Smooth muscle cell (in vitro differentiated cells): Measurements from ENCODE around the gene UBXN11. TPM values are rescaled to one million over a fixed set of nuclear protein-coding genes. Genes with fewer than 3 reads are reported as not detected.
A peak's percentile ranks its signal among the peaks of the same experiment; 100 is the strongest.

Source experiments
- DNase-seq: peaks from one replicate; lab custom pipeline; 2025; ENCODE audit not compliant: unreplicated experiment; lab: John Stamatoyannopoulos, UW
- H2AFZ ChIP-seq: fragments of 200-600 bp; sonication (generic); 2 replicates; pipeline ENCODE4 v1.6.0; 2016; ENCODE audit warnings: antibody characterized with exemption, low read depth, mild to moderate bottlenecking
- H3F3A ChIP-seq: fragments of 200-600 bp; sonication (generic); 2 replicates; pipeline ENCODE4 v1.6.0; 2017; ENCODE audit warnings: antibody characterized with exemption, low read depth
- H3K27ac ChIP-seq: fragments of 200-600 bp; sonication (generic); 2 replicates; pipeline ENCODE4 v1.5.1; 2016; ENCODE audit warnings: low read depth, mild to moderate bottlenecking
- H3K27me3 ChIP-seq: fragments of 200-600 bp; sonication (generic); 2 replicates; pipeline ENCODE4 v1.6.1; 2016; ENCODE audit warnings: low read depth, mild to moderate bottlenecking
- H3K36me3 ChIP-seq: fragments of 200-600 bp; sonication (generic); 2 replicates; pipeline ENCODE4 v1.5.1; 2016; ENCODE audit warnings: low read depth
- H3K4me1 ChIP-seq: fragments of 200-600 bp; sonication (generic); 2 replicates; pipeline ENCODE4 v1.5.1; 2016; ENCODE audit warnings: low read depth
- H3K4me2 ChIP-seq: fragments of 200-600 bp; sonication (generic); 2 replicates; pipeline ENCODE4 v1.6.0; 2016; ENCODE audit warnings: mild to moderate bottlenecking
- H3K4me3 ChIP-seq: fragments of 200-600 bp; sonication (generic); 2 replicates; pipeline ENCODE4 v1.5.1; 2016; ENCODE audit warnings: mild to moderate bottlenecking
- H3K79me2 ChIP-seq: fragments of 200-600 bp; sonication (generic); 2 replicates; pipeline ENCODE4 v1.6.0; 2016; ENCODE audit warnings: low read depth, mild to moderate bottlenecking
- H3K9ac ChIP-seq: fragments of 200-600 bp; sonication (generic); 2 replicates; pipeline ENCODE4 v1.6.0; 2016; ENCODE audit warnings: low read depth
- H3K9me3 ChIP-seq: fragments of 200-600 bp; sonication (generic); replicated peaks from 2 replicates; pipeline ENCODE4 v1.5.1; 2016; ENCODE audit warnings: low read depth
- H4K20me1 ChIP-seq: fragments of 200-600 bp; sonication (generic); 2 replicates; pipeline ENCODE4 v1.6.0; 2016; ENCODE audit warnings: low read depth
- WGBS: methylation state at CpG from one replicate; pipeline ENCODE4 v1.1.7; 2016; ENCODE audit warnings: low lambda C conversion rate; 5-methylcytosine and 5-hydroxymethylcytosine counted together
- polyA plus RNA-seq: library from polyadenylated mRNA; unstranded; fragments of >200 nt; fragmentation: Nextera tagmentation; extraction: Ambion mirVana; gene quantifications from 2 replicates; pipeline ENCODE4 v1.2.1, GENCODE V29; 2016
- total RNA-seq: library from RNA; depleted of rRNA; stranded (reverse); fragments of >200 nt; gene quantifications from 2 replicates; pipeline ENCODE4 v1.2.3, GENCODE V29; 2014
- TF ChIP-seq, protein P1 (sequence below): fragments of 200-600 bp; sonication (generic); IDR thresholded peaks from 2 replicates; pipeline ENCODE4 v1.5.1; 2017; ENCODE audit warnings: borderline replicate concordance, mild to moderate bottlenecking, antibody characterized with exemption; ENCODE audit not compliant: insufficient read depth, poor library complexity, severe bottlenecking

The UBXN11 gene
- total and polyA plus RNA-seq, 2 experiments from 2014 or later = 3.3 to 17.7 TPM

DNA sequence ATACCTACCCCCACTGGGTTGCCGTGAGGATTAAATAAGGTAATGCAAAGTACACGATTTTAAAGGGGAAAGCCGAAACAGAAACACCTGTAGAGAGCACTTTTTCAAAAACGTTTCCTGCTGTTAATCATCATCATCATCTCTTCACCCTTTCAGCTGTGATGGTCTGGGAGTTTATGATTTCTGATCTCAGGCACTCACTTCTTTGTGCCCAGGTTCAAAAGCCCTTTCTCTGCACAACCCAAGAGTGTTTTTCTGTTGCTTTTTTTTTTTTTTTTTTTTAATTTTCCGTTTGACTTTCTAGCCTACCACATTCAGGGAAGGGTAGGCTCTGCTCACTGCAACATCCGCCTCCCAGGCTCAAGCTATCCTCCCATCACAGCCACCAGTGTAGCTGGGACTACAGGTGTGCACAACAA is 936 bp upstream of the UBXN11 start:
- H3K4me3 ChIP-seq = peak overlapping the region; percentile 91
- H3K9me3 ChIP-seq = no peaks in the 10 kb centered on the region
- peak overlapping the region; percentile 99 for H3K4me2 ChIP-seq
- H3K27me3 ChIP-seq = no peaks in the 10 kb centered on the region
- no peak for DNase-seq
- H2AFZ ChIP-seq = peak overlapping the region; percentile 70
- H4K20me1 ChIP-seq = no peaks in the 10 kb centered on the region
- H3F3A ChIP-seq = no peaks in the 10 kb centered on the region
- 74% methylated on average over 6 of the region's 6 CpGs for WGBS
- no peaks in the 10 kb centered on the region for H3K79me2 ChIP-seq
- H3K27ac ChIP-seq = no peak overlapping the region
- no peaks in the 10 kb centered on the region for H3K36me3 ChIP-seq
- TF ChIP-seq, protein P1, sequence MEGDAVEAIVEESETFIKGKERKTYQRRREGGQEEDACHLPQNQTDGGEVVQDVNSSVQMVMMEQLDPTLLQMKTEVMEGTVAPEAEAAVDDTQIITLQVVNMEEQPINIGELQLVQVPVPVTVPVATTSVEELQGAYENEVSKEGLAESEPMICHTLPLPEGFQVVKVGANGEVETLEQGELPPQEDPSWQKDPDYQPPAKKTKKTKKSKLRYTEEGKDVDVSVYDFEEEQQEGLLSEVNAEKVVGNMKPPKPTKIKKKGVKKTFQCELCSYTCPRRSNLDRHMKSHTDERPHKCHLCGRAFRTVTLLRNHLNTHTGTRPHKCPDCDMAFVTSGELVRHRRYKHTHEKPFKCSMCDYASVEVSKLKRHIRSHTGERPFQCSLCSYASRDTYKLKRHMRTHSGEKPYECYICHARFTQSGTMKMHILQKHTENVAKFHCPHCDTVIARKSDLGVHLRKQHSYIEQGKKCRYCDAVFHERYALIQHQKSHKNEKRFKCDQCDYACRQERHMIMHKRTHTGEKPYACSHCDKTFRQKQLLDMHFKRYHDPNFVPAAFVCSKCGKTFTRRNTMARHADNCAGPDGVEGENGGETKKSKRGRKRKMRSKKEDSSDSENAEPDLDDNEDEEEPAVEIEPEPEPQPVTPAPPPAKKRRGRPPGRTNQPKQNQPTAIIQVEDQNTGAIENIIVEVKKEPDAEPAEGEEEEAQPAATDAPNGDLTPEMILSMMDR = no peak
- no peak overlapping the region for H3K9ac ChIP-seq
- H3K4me1 ChIP-seq = peaks cover 10% of the 10 kb centered on the region

DNA sequence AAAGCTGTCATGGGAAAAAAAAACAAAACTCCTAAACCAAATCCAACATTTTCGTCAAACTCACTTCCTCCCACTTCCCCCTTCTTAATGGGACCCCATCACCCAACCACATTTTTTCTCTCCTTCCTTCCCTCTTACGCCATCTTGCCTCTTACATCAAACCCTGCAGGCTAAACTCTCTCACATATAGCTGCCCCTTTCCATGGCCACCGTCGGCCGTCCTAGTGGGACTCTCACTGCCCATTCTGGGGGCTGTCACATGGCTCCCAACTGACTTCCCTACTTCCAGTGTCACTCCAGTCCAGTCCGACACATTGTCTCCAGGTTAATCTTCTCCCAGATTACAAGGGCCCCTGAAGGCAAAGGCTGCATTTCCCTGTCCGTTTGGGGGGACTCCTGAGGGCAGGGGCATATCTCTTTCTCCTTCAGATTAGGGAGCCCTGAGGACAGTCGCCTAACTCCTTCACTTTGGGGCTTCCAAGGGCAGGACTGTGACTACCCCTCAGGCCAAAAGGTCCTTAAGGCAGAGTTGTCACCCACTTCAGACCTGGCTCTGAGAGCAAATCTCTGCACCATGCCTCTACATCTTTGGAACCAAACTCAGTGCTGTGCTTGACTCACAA is 658 bp downstream of the UBXN11 start:
- peak overlapping the region; percentile 99 for H2AFZ ChIP-seq
- peak overlapping the region; percentile 91 for H3K4me3 ChIP-seq
- no peaks in the 10 kb centered on the region for H3K27me3 ChIP-seq
- WGBS = 53% methylated on average over 8 of the region's 8 CpGs
- no peaks in the 10 kb centered on the region for H3K79me2 ChIP-seq
- H3K9me3 ChIP-seq = no peaks in the 10 kb centered on the region
- H3K4me2 ChIP-seq = peak overlapping the region; percentile 99
- DNase-seq = no peak
- peak overlapping the region; percentile 95 for H3K9ac ChIP-seq
- no peaks in the 10 kb centered on the region for H3F3A ChIP-seq
- H3K27ac ChIP-seq = peak overlapping the region; percentile 65
- TF ChIP-seq, protein P1 = no peak
- H3K4me1 ChIP-seq = peaks cover 10% of the 10 kb centered on the region
- H3K36me3 ChIP-seq = no peaks in the 10 kb centered on the region
- no peaks in the 10 kb centered on the region for H4K20me1 ChIP-seq

DNA sequence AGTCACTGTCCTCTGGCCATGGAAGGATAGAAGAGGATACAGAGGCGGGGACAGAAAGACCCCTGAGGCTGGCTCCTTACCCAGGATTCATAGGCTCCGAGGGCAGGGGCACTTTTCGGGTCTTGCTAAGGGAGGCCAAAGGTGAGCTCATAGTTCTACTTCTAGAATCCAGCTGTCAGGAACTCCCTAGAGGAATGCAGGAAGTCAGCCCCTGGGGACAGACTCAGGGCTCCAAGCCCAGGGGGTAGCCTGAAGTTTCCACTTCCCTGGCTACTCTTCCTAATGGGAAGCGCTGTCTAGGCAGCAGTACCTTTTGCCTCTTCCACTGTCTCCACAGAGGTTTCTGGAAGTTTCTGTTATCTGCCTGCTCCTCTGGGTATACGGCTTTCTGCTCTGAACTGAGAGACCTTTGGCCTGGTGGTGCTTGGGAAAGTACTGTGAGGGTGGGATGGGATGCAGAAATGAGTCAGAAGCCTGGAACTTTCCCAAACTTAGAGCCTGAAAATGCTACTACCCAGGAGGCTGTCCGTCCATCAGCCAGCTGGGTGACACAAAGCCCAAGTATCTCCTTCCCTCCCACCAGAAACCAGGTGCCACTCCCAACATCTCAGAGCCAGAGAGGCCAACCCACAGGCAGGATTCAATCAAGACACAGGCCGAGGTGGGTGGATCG is 3.6 kb downstream of the UBXN11 start:
- Histone ChIP-seq H3K4me2 (no peak overlapping the region), H3K27me3 (no peaks in the 10 kb centered on the region), H3K9me3 (no peaks in the 10 kb centered on the region), H3K9ac (no peak overlapping the region), H4K20me1 (no peaks in the 10 kb centered on the region), H3K79me2 (no peaks in the 10 kb centered on the region), H3K27ac (no peak overlapping the region), H3K4me1 (peaks cover 10% of the 10 kb centered on the region), H3K36me3 (no peaks in the 10 kb centered on the region), H2AFZ (no peak overlapping the region), H3F3A (no peaks in the 10 kb centered on the region), H3K4me3 (no peak overlapping the region)
- TF ChIP-seq, protein P1 = no peak
- DNase-seq = no peak
- 69% methylated on average over 8 of the region's 8 CpGs for WGBS
